ENCODE data around the gene NANS. TPM values are rescaled to one million over a fixed set of nuclear protein-coding genes. Genes with fewer than 3 reads are reported as not detected.

The NANS gene
- total and polyA plus RNA-seq, 2 of the 13 experiments (the other 11 are each of a cell fraction or from before 2014, with no cell fraction given) = 86.9 to 203 TPM

GRCh38 chr9:98034593-98035546, 21.7 kb upstream of the NANS start (continued):
- TF ChIP-seq ZNF850 (CRISPR knock-in tag; conservative IDR thresholded peaks at IDR 0.05) (no peak), CREB1 (IDR thresholded peaks at IDR 0.05) (no peak), CREB1 (CRISPR knock-in tag; IDR thresholded peaks at IDR 0.05) (no peak), ZNF569 (CRISPR knock-in tag; IDR thresholded peaks at IDR 0.05; ENCODE audit: borderline replicate concordance) (no peak), MTF1 (CRISPR knock-in tag; IDR thresholded peaks at IDR 0.05) (no peak), ARID4A (CRISPR knock-in tag; IDR thresholded peaks at IDR 0.05; ENCODE audit: borderline replicate concordance) (no peak), TCF7 (IDR thresholded peaks at IDR 0.05; ENCODE audit: low read depth) (no peak), NKX3-1 (CRISPR knock-in tag; IDR thresholded peaks at IDR 0.05) (no peak), MIXL1 (CRISPR knock-in tag; IDR thresholded peaks at IDR 0.05) (no peak), HES4 (CRISPR knock-in tag; IDR thresholded peaks at IDR 0.05; ENCODE audit: borderline replicate concordance) (0 out of 2 replicates have a peak, but pooled peaks have one; percentile 32), LCORL (IDR thresholded peaks at IDR 0.05) (no peak), LCORL (CRISPR knock-in tag; IDR thresholded peaks at IDR 0.05) (peak; percentile 39; the same call in 1 of the 2 replicates), HOXD1 (CRISPR knock-in tag; IDR thresholded peaks at IDR 0.05) (no peak), ZFP82 (CRISPR knock-in tag; IDR thresholded peaks at IDR 0.05; ENCODE audit: borderline replicate concordance) (no peak), ZFP41 (CRISPR knock-in tag; IDR thresholded peaks at IDR 0.05; ENCODE audit: borderline replicate concordance) (no peak), ZBTB7A (CRISPR knock-in tag; IDR thresholded peaks at IDR 0.05) (peak; percentile 42; the same call in 1 of the 2 replicates), PREB (CRISPR knock-in tag; IDR thresholded peaks at IDR 0.05) (no peak), TBX3 (IDR thresholded peaks at IDR 0.05; ENCODE audit: borderline replicate concordance) (no peak), ZNF691 (CRISPR knock-in tag; IDR thresholded peaks at IDR 0.05; ENCODE audit: borderline replicate concordance, low read depth) (no peak), MLLT10 (CRISPR knock-in tag; IDR thresholded peaks at IDR 0.05) (no peak), CTCF (CRISPR knock-in tag; IDR thresholded peaks at IDR 0.05) (peak; percentile 87)

Measured in HepG2 (cell line).